CD14-positive monocyte (primary cell): ENCODE measurements around the gene SPATA2. TPM values are rescaled to one million over a fixed set of nuclear protein-coding genes. Genes with fewer than 3 reads are reported as not detected.
A peak's percentile ranks its signal among the peaks of the same experiment; 100 is the strongest.

Experiments
- DNase-seq, 3 donors: peaks; one replicate each; pipeline ENCODE4 v3.0.0-alpha.2; 2011 to 2022
- H2AFZ ChIP-seq: 2 replicates; pipeline ENCODE4 v1.6.0; 2012; ENCODE audit warnings: mild to moderate bottlenecking, low read depth, low read length, inconsistent platforms; ENCODE audit not compliant: insufficient read depth, poor library complexity, severe bottlenecking
- H3K27ac ChIP-seq, 2 donors: 1 replicate in 1 of 2; 2 replicates in 1 of 2; pipeline ENCODE4 v1.5.1; 2012 to 2013; ENCODE audit warnings: low read length in 2 of 2, control low read depth in 1 of 2, inconsistent platforms in 1 of 2, low read depth in 1 of 2, mild to moderate bottlenecking in 1 of 2
- H3K27me3 ChIP-seq, 2 donors: one replicate each; pipeline versions ENCODE4 v1.6.0 to v1.6.1; 2011 to 2013; ENCODE audit warnings: low read length in 2 of 2; ENCODE audit not compliant: control insufficient read depth in 2 of 2, insufficient read depth in 2 of 2
- H3K36me3 ChIP-seq, 2 donors: replicated peaks in 1 of 2; 1 replicate in 1 of 2; 2 replicates in 1 of 2; pipeline versions ENCODE4 v1.5.1 to v1.6.1; 2012 to 2013; ENCODE audit warnings: low read length in 2 of 2, control low read depth in 1 of 2, inconsistent platforms in 1 of 2, mild to moderate bottlenecking in 1 of 2; ENCODE audit not compliant: insufficient read depth in 2 of 2, control insufficient read depth in 1 of 2
- H3K4me1 ChIP-seq, 2 donors: 1 replicate in 1 of 2; 2 replicates in 1 of 2; pipeline versions ENCODE4 v1.5.1 to v1.6.1; 2012 to 2013; ENCODE audit warnings: low read length in 2 of 2, control low read depth in 1 of 2, inconsistent platforms in 1 of 2, mild to moderate bottlenecking in 1 of 2, moderate library complexity in 1 of 2; ENCODE audit not compliant: insufficient read depth in 2 of 2, control insufficient read depth in 1 of 2
- H3K4me2 ChIP-seq: replicated peaks from 2 replicates; pipeline ENCODE3; 2012; ENCODE audit warnings: low read length, moderate library complexity, mild to moderate bottlenecking; ENCODE audit not compliant: poor library complexity, severe bottlenecking; ENCODE audit errors: extremely low read depth
- H3K4me3 ChIP-seq, 3 experiments: fragments of 200-600 bp in 1 of 3; sonication (generic) in 1 of 3; replicated peaks in 1 of 3; 1 replicate in 2 of 3; 2 replicates in 1 of 3; pipeline ENCODE4 v1.5.1; 2011 to 2013; ENCODE audit warnings: low read length in 3 of 3, mild to moderate bottlenecking in 3 of 3, control low read depth in 2 of 3, low read depth in 2 of 3, inconsistent platforms in 1 of 3, moderate library complexity in 1 of 3
- H3K79me2 ChIP-seq: 2 replicates; pipeline ENCODE4 v1.6.0; 2012; ENCODE audit warnings: mild to moderate bottlenecking, control low read depth, inconsistent platforms, low read length, moderate library complexity; ENCODE audit not compliant: insufficient read depth
- H3K9ac ChIP-seq: 2 replicates; pipeline ENCODE4 v1.6.0; 2017; ENCODE audit warnings: low read length, mild to moderate bottlenecking; ENCODE audit not compliant: insufficient read depth, poor library complexity, severe bottlenecking
- H3K9me3 ChIP-seq, 2 donors: replicated peaks in 1 of 2; 1 replicate in 1 of 2; 2 replicates in 1 of 2; pipeline versions ENCODE4 v1.5.1 to v1.6.1; 2012 to 2013; ENCODE audit warnings: low read length in 2 of 2, control low read depth in 1 of 2; ENCODE audit not compliant: control insufficient read depth in 1 of 2, insufficient read depth in 1 of 2
- H4K20me1 ChIP-seq: 2 replicates; pipeline ENCODE4 v1.6.0; 2012; ENCODE audit warnings: mild to moderate bottlenecking, low read length, control low read depth, moderate library complexity; ENCODE audit not compliant: insufficient read depth
- H3K27ac Mint-ChIP-seq, 7 donors: one replicate each; pipeline ENCODE4 v1.8.0; 2020; ENCODE audit warnings: mild to moderate bottlenecking in 7 of 7, mixed read lengths in 7 of 7, moderate library complexity in 6 of 7, inconsistent platforms in 2 of 7
- H3K27me3 Mint-ChIP-seq, 3 donors: one replicate each; pipeline ENCODE4 v1.8.0; 2021 to 2022; ENCODE audit warnings: low read depth in 3 of 3, mild to moderate bottlenecking in 3 of 3, mixed read lengths in 3 of 3, moderate library complexity in 3 of 3, inconsistent platforms in 1 of 3
- H3K36me3 Mint-ChIP-seq, 2 donors: one replicate each; pipeline ENCODE4 v1.8.0; 2020; ENCODE audit warnings: mixed read lengths in 2 of 2, inconsistent platforms in 1 of 2, mild to moderate bottlenecking in 1 of 2
- H3K4me1 Mint-ChIP-seq: one replicate; pipeline ENCODE4 v1.8.0; 2020; ENCODE audit warnings: mild to moderate bottlenecking, mixed read lengths
- H3K4me3 Mint-ChIP-seq, 2 donors: one replicate each; pipeline ENCODE4 v1.8.0; 2020; ENCODE audit warnings: mild to moderate bottlenecking in 2 of 2, mixed read lengths in 2 of 2, moderate library complexity in 1 of 2
- H3K9me3 Mint-ChIP-seq, 7 donors: one replicate each; pipeline ENCODE4 v1.8.0; 2020 to 2022; ENCODE audit warnings: mixed read lengths in 7 of 7, mild to moderate bottlenecking in 6 of 7, moderate library complexity in 6 of 7, inconsistent platforms in 2 of 7
- CTCF ChIP-seq: fragments of 200-600 bp; IDR thresholded peaks from one replicate; pipeline ENCODE4 v1.8.0; 2022; ENCODE audit warnings: antibody characterized with exemption, mild to moderate bottlenecking
- WGBS: methylation state at CpG from one replicate; pipeline ENCODE4 v1.1.5; 2013; ENCODE audit warnings: missing lambda C conversion rate; ENCODE audit not compliant: insufficient coverage; 5-methylcytosine and 5-hydroxymethylcytosine counted together
- intact Hi-C, 2 donors: fragments of 100-400 bp; cut with micrococcal nuclease; formaldehyde crosslinking; loops; one replicate each; pipeline versions ENCODE4 v1.15.0 to v1.15.1; 2023
- polyA plus RNA-seq, 3 donors: library from polyadenylated mRNA; depleted of rRNA in 1 of 3; unstranded in 2 of 3; stranded (reverse) in 1 of 3; fragments of 300-500 nt in 2 of 3; fragments of >200 nt in 1 of 3; fragmentation: Illumina TruSeq in 2 of 3; gene quantifications; 1 replicate in 2 of 3; 2 replicates in 1 of 3; pipeline ENCODE4 v1.2.3, GENCODE V29; 2012 to 2021

The SPATA2 gene
- polyA plus RNA-seq, 3 donors, result 1.9 to 13.3 (median 3.9) TPM

GRCh38 chr20:49906101-49906604 lies 9.2 kb downstream of the SPATA2 start:
- Histone ChIP-seq H3K79me2 (peaks cover 33% of the 10 kb centered on the region), H3K4me1 (no peaks in the 10 kb centered on the region), H3K9me3 (no peaks in the 10 kb centered on the region), H3K4me2 (no peak overlapping the region), H2AFZ (no peak overlapping the region), H3K4me3 (no peak overlapping the region), H3K27me3 (no peaks in the 10 kb centered on the region), H3K36me3 (peaks cover 73 to 85% of the 10 kb centered on the region in 2 donors), H3K9ac (no peak overlapping the region), H4K20me1 (peaks cover 24% of the 10 kb centered on the region), H3K27ac (no peak overlapping the region)
- 97% methylated on average over 37 of the region's 37 CpGs for WGBS
- H3K27me3 Mint-ChIP-seq, result no peaks in the 10 kb centered on the region
- H3K4me1 Mint-ChIP-seq, result peaks cover under 1% of the 10 kb centered on the region
- H3K36me3 Mint-ChIP-seq, result peaks cover 70 to 81% of the 10 kb centered on the region in 2 donors
- H3K9me3 Mint-ChIP-seq, result peaks cover 0 to 3% (median 0%) of the 10 kb centered on the region in 7 donors
- peak overlapping the region in 4 of 7 donors; percentile 12 to 71 (median 27) for H3K27ac Mint-ChIP-seq
- intact Hi-C loops, result no loop called here
- DNase-seq, result no peak
- TF ChIP-seq CTCF, result no peak
- H3K4me3 Mint-ChIP-seq, result no peak overlapping the region

- no peak overlapping the region for H2AFZ ChIP-seq
- H3K4me1 ChIP-seq, result no peaks in the 10 kb centered on the region
- peaks cover 18% of the 10 kb centered on the region for H4K20me1 ChIP-seq
- H3K79me2 ChIP-seq, result peaks cover 27% of the 10 kb centered on the region
- no peak overlapping the region for H3K4me3 ChIP-seq
- Mint-ChIP-seq H3K36me3 (peaks cover 68 to 78% of the 10 kb centered on the region in 2 donors), H3K27me3 (no peaks in the 10 kb centered on the region), H3K27ac (peak overlapping the region in 4 of 7 donors; percentile 11 to 69 (median 28)), H3K9me3 (peaks cover 0 to 3% (median 0%) of the 10 kb centered on the region in 7 donors), H3K4me3 (no peak overlapping the region), H3K4me1 (peaks cover 5% of the 10 kb centered on the region)
- peaks cover 69 to 80% of the 10 kb centered on the region in 2 donors for H3K36me3 ChIP-seq
- no peak overlapping the region for H3K4me2 ChIP-seq
- H3K27me3 ChIP-seq, result no peaks in the 10 kb centered on the region
- TF ChIP-seq CTCF, result no peak
- H3K9me3 ChIP-seq, result no peaks in the 10 kb centered on the region
- H3K9ac ChIP-seq, result no peak overlapping the region
- 93% methylated on average over 29 of the region's 29 CpGs for WGBS
- intact Hi-C loops, result no loop called here
- DNase-seq, result no peak
- no peak overlapping the region for H3K27ac ChIP-seq
Observed at GRCh38 chr20:49905415-49906091, 9.8 kb downstream of the SPATA2 start.
